H9 (cell line): Measurements from ENCODE around the gene ALKBH1. TPM values are rescaled to one million over a fixed set of nuclear protein-coding genes. Genes with fewer than 3 reads are reported as not detected.

ENCODE experiments used
- DNase-seq: peaks from one replicate; pipeline ENCODE4 v3.0.0-alpha.2; 2017
- H2AFZ ChIP-seq: one replicate; pipeline ENCODE4 v1.6.1; 2013; ENCODE audit warnings: mild to moderate bottlenecking, low read length, control low read depth, moderate library complexity
- H2AK5ac ChIP-seq: 2 replicates; pipeline ENCODE4 v1.6.1; 2013; ENCODE audit warnings: low read length, control low read depth, mixed read lengths; ENCODE audit not compliant: insufficient read length
- H2BK120ac ChIP-seq: one replicate; pipeline ENCODE4 v1.6.1; 2013; ENCODE audit warnings: low read depth, mild to moderate bottlenecking, low read length, control low read depth, inconsistent platforms; ENCODE audit not compliant: poor library complexity, severe bottlenecking
- H2BK12ac ChIP-seq: 2 replicates; pipeline ENCODE4 v1.6.1; 2013; ENCODE audit warnings: low read length, control low read depth, mixed read lengths, low read depth; ENCODE audit not compliant: insufficient read length
- H2BK15ac ChIP-seq: 2 replicates; pipeline ENCODE4 v1.6.1; 2013; ENCODE audit warnings: low read depth, low read length, control low read depth
- H2BK20ac ChIP-seq: one replicate; pipeline ENCODE4 v1.6.1; 2013; ENCODE audit warnings: low read depth, mild to moderate bottlenecking, low read length, control low read depth, inconsistent platforms; ENCODE audit not compliant: poor library complexity, severe bottlenecking
- H2BK5ac ChIP-seq: 2 replicates; pipeline ENCODE4 v1.6.1; 2013; ENCODE audit warnings: low read length, control low read depth, mixed read lengths; ENCODE audit not compliant: insufficient read length
- H3K14ac ChIP-seq: 2 replicates; pipeline ENCODE4 v1.6.1; 2013; ENCODE audit warnings: low read length, control low read depth; ENCODE audit not compliant: insufficient read depth
- H3K18ac ChIP-seq: 2 replicates; pipeline ENCODE4 v1.6.1; 2013; ENCODE audit warnings: low read depth, mild to moderate bottlenecking, mixed read lengths, low read length, control low read depth; ENCODE audit not compliant: insufficient read length
- H3K23ac ChIP-seq: 2 replicates; pipeline ENCODE4 v1.6.1; 2013; ENCODE audit warnings: low read length, control low read depth, mixed read lengths, low read depth; ENCODE audit not compliant: insufficient read length
- H3K23me2 ChIP-seq: 2 replicates; pipeline ENCODE4 v1.6.1; 2013; ENCODE audit warnings: low read depth, mild to moderate bottlenecking, mixed read lengths, low read length, control low read depth; ENCODE audit not compliant: insufficient read length, poor library complexity, severe bottlenecking
- H3K27ac ChIP-seq: 2 replicates; pipeline ENCODE4 v1.5.1; 2013; ENCODE audit warnings: low read length, control low read depth, mixed read lengths, low read depth; ENCODE audit not compliant: insufficient read length
- H3K27me3 ChIP-seq: 2 replicates; pipeline ENCODE4 v1.6.1; 2013; ENCODE audit warnings: low read length, control low read depth, inconsistent platforms; ENCODE audit not compliant: insufficient read depth
- H3K4ac ChIP-seq: 2 replicates; pipeline ENCODE4 v1.6.1; 2013; ENCODE audit warnings: low read depth, mild to moderate bottlenecking, control low read depth, inconsistent platforms, low read length, moderate library complexity
- H3K4me1 ChIP-seq: 2 replicates; pipeline ENCODE4 v1.6.1; 2013; ENCODE audit warnings: low read length, control low read depth, inconsistent platforms; ENCODE audit not compliant: insufficient read depth
- H3K4me2 ChIP-seq: 2 replicates; pipeline ENCODE4 v1.6.1; 2013; ENCODE audit warnings: low read length, control low read depth, mixed read lengths; ENCODE audit not compliant: insufficient read length, insufficient read depth
- H3K56ac ChIP-seq: 2 replicates; pipeline ENCODE4 v1.6.1; 2013; ENCODE audit warnings: low read depth, mild to moderate bottlenecking, mixed read lengths, low read length, control low read depth; ENCODE audit not compliant: insufficient read length
- H3K79me1 ChIP-seq: 2 replicates; pipeline ENCODE4 v1.6.1; 2013; ENCODE audit warnings: low read depth, mild to moderate bottlenecking, moderate library complexity, low read length, control low read depth, inconsistent platforms; ENCODE audit not compliant: insufficient read depth, poor library complexity, severe bottlenecking
- H3K79me2 ChIP-seq: 2 replicates; pipeline ENCODE4 v1.6.1; 2013; ENCODE audit warnings: low read length, control low read depth, inconsistent platforms; ENCODE audit not compliant: insufficient read depth
- H3K9ac ChIP-seq: 2 replicates; pipeline ENCODE4 v1.6.1; 2013; ENCODE audit warnings: low read length, control low read depth, mixed read lengths; ENCODE audit not compliant: insufficient read length; ENCODE audit errors: extremely low read depth
- H3K9me3 ChIP-seq: one replicate; pipeline ENCODE4 v1.6.1; 2013; ENCODE audit warnings: low read depth, low read length, inconsistent platforms; ENCODE audit not compliant: control insufficient read depth
- H3T11ph ChIP-seq: one replicate; pipeline ENCODE4 v1.6.1; 2013; ENCODE audit warnings: mild to moderate bottlenecking, low read length, control low read depth, inconsistent platforms
- H4K20me1 ChIP-seq: one replicate; pipeline ENCODE4 v1.6.1; 2013; ENCODE audit not compliant: control insufficient read depth, insufficient read length, insufficient read depth
- H4K5ac ChIP-seq: 2 replicates; pipeline ENCODE4 v1.6.1; 2013; ENCODE audit warnings: low read depth, mild to moderate bottlenecking, mixed read lengths, low read length, control low read depth; ENCODE audit not compliant: insufficient read length
- H4K8ac ChIP-seq: replicated peaks from 2 replicates; pipeline ENCODE4 v1.6.1; 2013; ENCODE audit warnings: low read length, control low read depth, mixed read lengths, low read depth; ENCODE audit not compliant: insufficient read length
- H4K91ac ChIP-seq: 2 replicates; pipeline ENCODE4 v1.6.1; 2013; ENCODE audit warnings: low read depth, mild to moderate bottlenecking, moderate library complexity, mixed read lengths, low read length, control low read depth; ENCODE audit not compliant: insufficient read length
- H3K27ac Mint-ChIP-seq, 3 experiments: 2 replicates in 2 of 3; 3 replicates in 1 of 3; pipeline ENCODE4 v1.8.0; 2020 to 2021; ENCODE audit warnings: mixed read lengths in 3 of 3, mild to moderate bottlenecking in 1 of 3, moderate library complexity in 1 of 3
- H3K27me3 Mint-ChIP-seq: 2 replicates; pipeline ENCODE4 v1.8.0; 2021; ENCODE audit warnings: low read depth, mild to moderate bottlenecking, moderate library complexity, mixed read lengths
- H3K36me3 Mint-ChIP-seq, 3 experiments: 2 replicates in 2 of 3; 3 replicates in 1 of 3; pipeline ENCODE4 v1.8.0; 2020 to 2021; ENCODE audit warnings: low read depth in 3 of 3, mixed read lengths in 3 of 3; ENCODE audit not compliant: insufficient read depth in 1 of 3
- H3K4me1 Mint-ChIP-seq, 2 experiments: 2 replicates each; pipeline ENCODE4 v1.8.0; 2020; ENCODE audit warnings: mixed read lengths in 2 of 2
- H3K4me3 Mint-ChIP-seq, 2 experiments: 2 replicates in 1 of 2; 3 replicates in 1 of 2; pipeline ENCODE4 v1.8.0; 2020 to 2021; ENCODE audit warnings: mild to moderate bottlenecking in 2 of 2, mixed read lengths in 2 of 2, moderate library complexity in 1 of 2
- H3K9me3 Mint-ChIP-seq, 2 experiments: 2 replicates in 1 of 2; 3 replicates in 1 of 2; pipeline ENCODE4 v1.8.0; 2020; ENCODE audit warnings: mild to moderate bottlenecking in 2 of 2, mixed read lengths in 2 of 2, moderate library complexity in 1 of 2
- WGBS: extraction: QIAGEN DNeasy Blood & Tissue Kit; methylation state at CpG from one replicate; pipeline ENCODE4 v1.1.7; 2013; ENCODE audit warnings: missing lambda C conversion rate, low lambda C conversion rate, mixed read lengths; ENCODE audit not compliant: insufficient read length; ENCODE audit errors: extremely low coverage; 5-methylcytosine and 5-hydroxymethylcytosine counted together
- total RNA-seq: library from RNA; stranded (reverse); gene quantifications from 2 replicates; pipeline ENCODE4 v1.2.1, GENCODE V29; 2021
- TF ChIP-seq, protein P1 (sequence below): fragments of 200-600 bp; sonication (generic); conservative IDR thresholded peaks from 3 replicates; pipeline ENCODE4 v1.8.0; 2021; ENCODE audit warnings: antibody characterized with exemption, mild to moderate bottlenecking

The ALKBH1 gene
- total RNA-seq, 1 experiment from 2014 or later = 18.7 TPM

DNA sequence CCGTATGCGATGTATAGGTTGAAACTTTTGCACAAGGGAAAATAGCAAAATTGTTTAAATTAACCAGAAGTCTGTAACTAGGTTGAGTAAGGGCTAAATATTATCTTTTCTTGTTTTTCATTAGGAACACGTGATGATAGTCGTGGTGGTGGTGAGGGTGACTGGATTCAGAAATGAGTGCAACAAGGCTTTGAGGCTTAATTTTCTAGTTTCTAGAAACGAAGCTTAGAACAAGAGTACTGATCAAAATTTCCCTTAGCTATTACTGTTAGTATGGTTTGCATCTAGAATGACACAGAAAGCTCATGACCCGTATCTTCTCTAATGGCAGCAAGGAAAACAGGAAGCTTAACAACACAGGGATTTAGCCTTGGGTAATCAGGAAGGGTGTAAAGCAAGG lies 7.1 kb upstream of the ALKBH1 start:
- Histone ChIP-seq H3K79me2 (peaks cover 10% of the 10 kb centered on the region; the same call in 1 of the 2 replicates), H3K79me1 (no peaks in the 10 kb centered on the region), H4K8ac (no peak overlapping the region), H3K9me3 (no peaks in the 10 kb centered on the region), H3K56ac (no peak overlapping the region), H4K91ac (no peak overlapping the region), H2BK5ac (no peak overlapping the region), H4K5ac (no peak overlapping the region), H3K23ac (no peak overlapping the region), H2BK12ac (no peak overlapping the region), H3K18ac (no peak overlapping the region), H3K4me2 (no peak overlapping the region), H3T11ph (no peak overlapping the region), H3K4me1 (no peaks in the 10 kb centered on the region), H3K4ac (no peak overlapping the region), H3K14ac (no peak overlapping the region), H3K9ac (no peak overlapping the region), H2AFZ (no peak overlapping the region), H3K27me3 (no peaks in the 10 kb centered on the region), H3K23me2 (no peaks in the 10 kb centered on the region), H3K27ac (no peak overlapping the region), H2BK20ac (no peak overlapping the region), H2BK120ac (no peak overlapping the region), H2AK5ac (no peak overlapping the region), H4K20me1 (no peaks in the 10 kb centered on the region), H2BK15ac (no peak overlapping the region)
- H3K36me3 Mint-ChIP-seq = peaks cover 48 to 89% (median 79%) of the 10 kb centered on the region in 3 experiments; a peak in 6 of 7 replicates
- peaks cover 0 to 4% of the 10 kb centered on the region in 2 experiments; a peak in 3 of 4 replicates for H3K4me1 Mint-ChIP-seq
- peak overlapping the region in 1 of 3 experiments; percentile 39; a peak in 2 of 7 replicates for H3K27ac Mint-ChIP-seq
- no peak overlapping the region for H3K4me3 Mint-ChIP-seq
- WGBS = no CpG with 5 or more reads among the region's 6 CpGs
- H3K27me3 Mint-ChIP-seq = no peaks in the 10 kb centered on the region
- DNase-seq = no peak
- no peaks in the 10 kb centered on the region for H3K9me3 Mint-ChIP-seq
- TF ChIP-seq, protein P1, sequence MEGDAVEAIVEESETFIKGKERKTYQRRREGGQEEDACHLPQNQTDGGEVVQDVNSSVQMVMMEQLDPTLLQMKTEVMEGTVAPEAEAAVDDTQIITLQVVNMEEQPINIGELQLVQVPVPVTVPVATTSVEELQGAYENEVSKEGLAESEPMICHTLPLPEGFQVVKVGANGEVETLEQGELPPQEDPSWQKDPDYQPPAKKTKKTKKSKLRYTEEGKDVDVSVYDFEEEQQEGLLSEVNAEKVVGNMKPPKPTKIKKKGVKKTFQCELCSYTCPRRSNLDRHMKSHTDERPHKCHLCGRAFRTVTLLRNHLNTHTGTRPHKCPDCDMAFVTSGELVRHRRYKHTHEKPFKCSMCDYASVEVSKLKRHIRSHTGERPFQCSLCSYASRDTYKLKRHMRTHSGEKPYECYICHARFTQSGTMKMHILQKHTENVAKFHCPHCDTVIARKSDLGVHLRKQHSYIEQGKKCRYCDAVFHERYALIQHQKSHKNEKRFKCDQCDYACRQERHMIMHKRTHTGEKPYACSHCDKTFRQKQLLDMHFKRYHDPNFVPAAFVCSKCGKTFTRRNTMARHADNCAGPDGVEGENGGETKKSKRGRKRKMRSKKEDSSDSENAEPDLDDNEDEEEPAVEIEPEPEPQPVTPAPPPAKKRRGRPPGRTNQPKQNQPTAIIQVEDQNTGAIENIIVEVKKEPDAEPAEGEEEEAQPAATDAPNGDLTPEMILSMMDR = no peak
